ENCODE results near the gene SUSD6.

The SUSD6 gene

GRCh38 chr14:69676723-69677122, 65.3 kb downstream of the SUSD6 start:
- Histone ChIP-seq H3K9me3 (replicated peaks; ENCODE audit: low read length) (no peaks in the 10 kb centered on the region), H3K27me3 (ENCODE audit: control insufficient read depth, insufficient read depth, low read length) (no peaks in the 10 kb centered on the region), H3K4me2 (ENCODE audit: low read length) (no peak overlapping the region), H3K9ac (ENCODE audit: low read depth, low read length) (no peak overlapping the region), H3K4me3 (ENCODE audit: low read length) (no peak overlapping the region), H3K36me3 (ENCODE audit: insufficient read depth, low read length) (no peaks in the 10 kb centered on the region), H3K4me1 (ENCODE audit: control insufficient read depth, insufficient read depth, low read length) (no peaks in the 10 kb centered on the region)

GRCh38 chr14:69680297-69680696, 68.9 kb downstream of the SUSD6 start:
- no peaks in the 10 kb centered on the region for H3K9me3 ChIP-seq (replicated peaks; ENCODE audit: low read length)
- peaks cover 4% of the 10 kb centered on the region for H3K4me1 ChIP-seq (ENCODE audit: control insufficient read depth, insufficient read depth, low read length)
- no peak overlapping the region for H3K9ac ChIP-seq (ENCODE audit: low read depth, low read length)
- H3K27me3 ChIP-seq (ENCODE audit: control insufficient read depth, insufficient read depth, low read length): no peaks in the 10 kb centered on the region
- no peak overlapping the region for H3K4me3 ChIP-seq (ENCODE audit: low read length)
- no peaks in the 10 kb centered on the region for H3K36me3 ChIP-seq (ENCODE audit: insufficient read depth, low read length)
- no peak overlapping the region for H3K4me2 ChIP-seq (ENCODE audit: low read length)

DNA sequence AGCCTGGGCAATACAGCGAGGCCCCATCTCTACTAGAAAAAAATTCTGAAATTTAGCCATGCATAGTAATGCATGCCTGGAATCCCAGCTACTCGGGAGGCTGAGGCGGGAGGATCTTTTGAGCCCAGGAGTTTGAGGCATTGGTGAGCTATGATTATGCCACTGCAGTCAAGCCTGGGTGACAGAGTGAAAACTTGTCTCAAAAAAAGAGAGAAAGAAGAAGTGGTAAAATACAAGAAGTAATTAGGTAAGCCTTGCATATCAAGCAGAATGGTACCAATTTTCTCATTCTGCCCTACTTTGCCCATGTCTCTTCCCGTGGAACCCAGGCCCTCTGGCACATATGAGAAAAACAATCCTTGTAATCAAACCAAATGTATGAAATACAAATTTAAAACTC, 70.7 kb downstream of the SUSD6 start:
- Histone ChIP-seq H3K9ac (ENCODE audit: low read depth, low read length) (no peak overlapping the region), H3K4me2 (ENCODE audit: low read length) (no peak overlapping the region), H3K27me3 (ENCODE audit: control insufficient read depth, insufficient read depth, low read length) (no peaks in the 10 kb centered on the region), H3K9me3 (replicated peaks; ENCODE audit: low read length) (no peaks in the 10 kb centered on the region), H3K4me1 (ENCODE audit: control insufficient read depth, insufficient read depth, low read length) (peaks cover 13% of the 10 kb centered on the region), H3K36me3 (ENCODE audit: insufficient read depth, low read length) (no peaks in the 10 kb centered on the region), H3K4me3 (ENCODE audit: low read length) (no peak overlapping the region)

DNA sequence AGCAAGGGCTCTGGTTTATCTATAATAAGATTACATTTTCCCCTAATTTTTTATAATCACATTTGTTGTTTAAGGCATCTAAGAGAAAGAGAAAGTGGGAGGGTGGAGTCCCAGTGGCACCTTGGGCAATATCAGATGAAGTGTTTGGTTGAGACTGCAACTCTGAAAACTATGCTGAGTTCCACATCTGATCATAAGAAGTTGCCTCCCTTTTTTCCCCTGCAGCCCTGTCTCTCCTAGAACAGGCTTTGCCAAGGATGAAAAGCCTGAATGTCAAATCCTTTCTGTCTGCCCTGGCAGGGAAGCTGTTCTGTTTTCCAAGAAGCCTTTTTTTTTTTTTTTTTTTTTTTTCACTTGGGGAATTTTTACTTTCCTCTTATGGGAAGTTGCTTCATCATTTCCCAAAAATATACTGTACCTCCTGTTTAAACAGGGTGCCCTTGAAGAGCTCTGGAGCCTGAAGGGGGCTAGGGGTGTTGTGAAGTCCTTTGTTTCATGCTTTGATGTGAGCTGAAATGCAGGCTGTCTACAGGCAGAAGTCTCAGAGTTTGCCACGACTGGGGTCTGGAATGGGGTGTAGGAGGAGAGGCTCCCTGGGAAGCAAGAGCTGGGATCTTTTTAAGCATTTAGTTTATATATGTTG, 71.3 kb downstream of the SUSD6 start:
- Histone ChIP-seq H3K36me3 (ENCODE audit: insufficient read depth, low read length) (no peaks in the 10 kb centered on the region), H3K4me3 (ENCODE audit: low read length) (no peak overlapping the region), H3K27me3 (ENCODE audit: control insufficient read depth, insufficient read depth, low read length) (no peaks in the 10 kb centered on the region), H3K4me2 (ENCODE audit: low read length) (no peak overlapping the region), H3K4me1 (ENCODE audit: control insufficient read depth, insufficient read depth, low read length) (peaks cover 13% of the 10 kb centered on the region), H3K9me3 (replicated peaks; ENCODE audit: low read length) (no peaks in the 10 kb centered on the region), H3K9ac (ENCODE audit: low read depth, low read length) (no peak overlapping the region)

- Histone ChIP-seq H3K9me3 (replicated peaks; ENCODE audit: low read length) (no peaks in the 10 kb centered on the region), H3K4me3 (ENCODE audit: low read length) (no peak overlapping the region), H3K4me1 (ENCODE audit: control insufficient read depth, insufficient read depth, low read length) (peaks cover 13% of the 10 kb centered on the region), H3K36me3 (ENCODE audit: insufficient read depth, low read length) (no peaks in the 10 kb centered on the region), H3K4me2 (ENCODE audit: low read length) (no peak overlapping the region), H3K27me3 (ENCODE audit: control insufficient read depth, insufficient read depth, low read length) (no peaks in the 10 kb centered on the region), H3K9ac (ENCODE audit: low read depth, low read length) (no peak overlapping the region)
Measured at GRCh38 chr14:69683971-69684370, 72.6 kb downstream of the SUSD6 start.

- no peaks in the 10 kb centered on the region for H3K36me3 ChIP-seq (ENCODE audit: insufficient read depth, low read length)
- H3K4me3 ChIP-seq (ENCODE audit: low read length): no peak overlapping the region
- H3K4me2 ChIP-seq (ENCODE audit: low read length): no peak overlapping the region
- H3K27me3 ChIP-seq (ENCODE audit: control insufficient read depth, insufficient read depth, low read length): no peaks in the 10 kb centered on the region
- no peak overlapping the region for H3K9ac ChIP-seq (ENCODE audit: low read depth, low read length)
- H3K9me3 ChIP-seq (replicated peaks; ENCODE audit: low read length): no peaks in the 10 kb centered on the region
- H3K4me1 ChIP-seq (ENCODE audit: control insufficient read depth, insufficient read depth, low read length): peaks cover 13% of the 10 kb centered on the region
Measured at GRCh38 chr14:69684461-69685217, 73.2 kb downstream of the SUSD6 start.

DNA sequence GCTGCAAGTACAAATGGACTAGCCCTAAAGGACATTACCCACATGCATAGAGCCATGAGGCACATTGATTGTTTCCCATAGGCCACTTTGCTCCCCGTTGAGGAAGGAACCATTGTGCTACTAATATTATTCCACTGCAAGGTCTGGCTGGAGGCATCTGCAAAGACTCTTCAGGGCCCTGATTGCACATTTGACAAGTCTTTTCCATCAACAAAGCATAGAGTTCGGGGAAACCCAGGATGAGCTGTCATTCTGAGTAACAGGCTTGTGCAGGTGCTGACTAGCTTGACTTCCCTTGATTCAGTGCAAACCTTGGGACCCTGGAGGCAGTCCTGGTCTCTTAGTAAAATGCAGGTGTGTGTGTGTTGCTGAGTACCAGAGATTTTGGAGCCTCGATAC, 73.8 kb downstream of the SUSD6 start:
- Histone ChIP-seq H3K27me3 (ENCODE audit: control insufficient read depth, insufficient read depth, low read length) (no peaks in the 10 kb centered on the region), H3K4me2 (ENCODE audit: low read length) (peak overlapping the region; percentile 4), H3K9me3 (replicated peaks; ENCODE audit: low read length) (no peaks in the 10 kb centered on the region), H3K36me3 (ENCODE audit: insufficient read depth, low read length) (no peaks in the 10 kb centered on the region), H3K4me1 (ENCODE audit: control insufficient read depth, insufficient read depth, low read length) (peaks cover 13% of the 10 kb centered on the region), H3K9ac (ENCODE audit: low read depth, low read length) (no peak overlapping the region), H3K4me3 (ENCODE audit: low read length) (no peak overlapping the region)

- no peaks in the 10 kb centered on the region for H3K27me3 ChIP-seq (ENCODE audit: control insufficient read depth, insufficient read depth, low read length)
- H3K4me3 ChIP-seq (ENCODE audit: low read length): no peak overlapping the region
- H3K4me1 ChIP-seq (ENCODE audit: control insufficient read depth, insufficient read depth, low read length): peaks cover 13% of the 10 kb centered on the region
- H3K4me2 ChIP-seq (ENCODE audit: low read length): peak overlapping the region; percentile 4
- H3K9me3 ChIP-seq (replicated peaks; ENCODE audit: low read length): no peaks in the 10 kb centered on the region
- H3K36me3 ChIP-seq (ENCODE audit: insufficient read depth, low read length): no peaks in the 10 kb centered on the region
- no peak overlapping the region for H3K9ac ChIP-seq (ENCODE audit: low read depth, low read length)
Measured at GRCh38 chr14:69685716-69686115, 74.3 kb downstream of the SUSD6 start.

- no peaks in the 10 kb centered on the region for H3K27me3 ChIP-seq (ENCODE audit: control insufficient read depth, insufficient read depth, low read length)
- H3K4me2 ChIP-seq (ENCODE audit: low read length): no peak overlapping the region
- no peak overlapping the region for H3K9ac ChIP-seq (ENCODE audit: low read depth, low read length)
- H3K9me3 ChIP-seq (replicated peaks; ENCODE audit: low read length): no peaks in the 10 kb centered on the region
- peaks cover 13% of the 10 kb centered on the region for H3K4me1 ChIP-seq (ENCODE audit: control insufficient read depth, insufficient read depth, low read length)
- H3K36me3 ChIP-seq (ENCODE audit: insufficient read depth, low read length): no peaks in the 10 kb centered on the region
- no peak overlapping the region for H3K4me3 ChIP-seq (ENCODE audit: low read length)
Measured at GRCh38 chr14:69687606-69688298, 76.4 kb downstream of the SUSD6 start.

DNA sequence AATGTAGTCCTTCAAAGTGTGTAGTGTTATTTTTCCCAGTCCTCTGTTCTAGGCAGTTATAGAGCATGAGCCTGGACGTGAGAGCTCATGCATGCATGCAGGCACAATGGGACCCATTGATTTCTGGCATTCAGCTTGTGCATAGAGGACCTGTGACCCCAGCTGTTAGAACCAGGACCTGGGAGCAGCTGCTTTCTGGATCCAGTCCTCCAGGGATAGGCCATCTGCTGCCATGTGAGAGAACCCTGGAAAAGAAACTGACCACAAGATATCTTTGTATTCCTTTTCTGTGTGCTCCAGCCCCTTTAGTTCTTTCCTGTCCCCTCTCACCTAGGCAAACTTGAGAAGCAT, 76.9 kb downstream of the SUSD6 start:
- no peaks in the 10 kb centered on the region for H3K36me3 ChIP-seq (ENCODE audit: insufficient read depth, low read length)
- H3K9ac ChIP-seq (ENCODE audit: low read depth, low read length): no peak overlapping the region
- no peak overlapping the region for H3K4me3 ChIP-seq (ENCODE audit: low read length)
- peaks cover 13% of the 10 kb centered on the region for H3K4me1 ChIP-seq (ENCODE audit: control insufficient read depth, insufficient read depth, low read length)
- H3K9me3 ChIP-seq (replicated peaks; ENCODE audit: low read length): no peaks in the 10 kb centered on the region
- no peak overlapping the region for H3K4me2 ChIP-seq (ENCODE audit: low read length)
- no peaks in the 10 kb centered on the region for H3K27me3 ChIP-seq (ENCODE audit: control insufficient read depth, insufficient read depth, low read length)

- Histone ChIP-seq H3K36me3 (ENCODE audit: insufficient read depth, low read length) (no peaks in the 10 kb centered on the region), H3K27me3 (ENCODE audit: control insufficient read depth, insufficient read depth, low read length) (no peaks in the 10 kb centered on the region), H3K9me3 (replicated peaks; ENCODE audit: low read length) (no peaks in the 10 kb centered on the region), H3K4me1 (ENCODE audit: control insufficient read depth, insufficient read depth, low read length) (peaks cover 16% of the 10 kb centered on the region), H3K4me3 (ENCODE audit: low read length) (no peak overlapping the region), H3K9ac (ENCODE audit: low read depth, low read length) (no peak overlapping the region), H3K4me2 (ENCODE audit: low read length) (no peak overlapping the region)
Measured at GRCh38 chr14:69690042-69690441, 78.6 kb downstream of the SUSD6 start.

All from skeletal muscle satellite cell (primary cell).